Urothelium cell line (cell line): ENCODE results near the gene ARAP3.
"Not testable (repeated sequence)": the region's sequence is repeated elsewhere in the genome, so short reads cannot be mapped to it uniquely, and the experiment has no call there.

Experiments
- DNase-seq: peaks from one replicate; pipeline ENCODE4 v3.0.0; 2011; ENCODE audit warnings: low spot score, mixed read lengths
- FAIRE-seq: peaks from 2 replicates; lab custom pipeline; 2011; peaks lifted over from hg19 to GRCh38; lab: Jason Lieb, UNC

Gene ARAP3

GRCh38 chr5:141618804-141619554 is 63.1 kb downstream of the ARAP3 start, which contains the start of gene DIAPH1:
DIAPH1 (minus strand) TSS chr5:141619000; CDS start chr5:141618914, 86 bp downstream.
- DNase-seq (peak; percentile 92), FAIRE-seq (peak; percentile 9)

GRCh38 chr5:141618030-141618803 is 63.8 kb downstream of the ARAP3 start:
- DNase-seq: peak; percentile 50
- no peak for FAIRE-seq

- DNase-seq (no peak), FAIRE-seq (no peak)
Measured at GRCh38 chr5:141617682-141618029, 64.4 kb downstream of the ARAP3 start.

- DNase-seq: no peak
- FAIRE-seq: no peak
Measured at GRCh38 chr5:141617128-141617527, 64.9 kb downstream of the ARAP3 start.

GRCh38 chr5:141615991-141616720 is 65.9 kb downstream of the ARAP3 start:
- FAIRE-seq (no peak), DNase-seq (no peak)

GRCh38 chr5:141613344-141613743 is 68.7 kb downstream of the ARAP3 start:
- no peak for FAIRE-seq

GRCh38 chr5:141611289-141611688 is 70.7 kb downstream of the ARAP3 start:
- DNase-seq (no peak), FAIRE-seq (no peak)

More at GRCh38 chr5:141613344-141613743, 68.7 kb downstream of the ARAP3 start:
- DNase-seq: no peak

GRCh38 chr5:141609921-141610320 is 72.1 kb downstream of the ARAP3 start:
- FAIRE-seq, DNase-seq: not testable (repeated sequence)

GRCh38 chr5:141609044-141609443 is 73.0 kb downstream of the ARAP3 start:
- DNase-seq (no peak), FAIRE-seq (no peak)

GRCh38 chr5:141608557-141608956 is 73.5 kb downstream of the ARAP3 start:
- FAIRE-seq (no peak), DNase-seq (no peak)

GRCh38 chr5:141608046-141608445 is 74.0 kb downstream of the ARAP3 start:
- FAIRE-seq (no peak), DNase-seq (no peak)

GRCh38 chr5:141605523-141606277 is 76.3 kb downstream of the ARAP3 start:
- FAIRE-seq: no peak

GRCh38 chr5:141603923-141604717 is 77.9 kb downstream of the ARAP3 start:
- FAIRE-seq (no peak), DNase-seq (peak; percentile 36)

More at GRCh38 chr5:141605523-141606277, 76.3 kb downstream of the ARAP3 start:
- DNase-seq: no peak
